ENCODE data around the gene KAT2A. TPM values are rescaled to one million over a fixed set of nuclear protein-coding genes. Genes with fewer than 3 reads are reported as not detected.

Gene KAT2A
- total RNA-seq, 1 experiment from 2014 or later: 43.5 TPM

DNA sequence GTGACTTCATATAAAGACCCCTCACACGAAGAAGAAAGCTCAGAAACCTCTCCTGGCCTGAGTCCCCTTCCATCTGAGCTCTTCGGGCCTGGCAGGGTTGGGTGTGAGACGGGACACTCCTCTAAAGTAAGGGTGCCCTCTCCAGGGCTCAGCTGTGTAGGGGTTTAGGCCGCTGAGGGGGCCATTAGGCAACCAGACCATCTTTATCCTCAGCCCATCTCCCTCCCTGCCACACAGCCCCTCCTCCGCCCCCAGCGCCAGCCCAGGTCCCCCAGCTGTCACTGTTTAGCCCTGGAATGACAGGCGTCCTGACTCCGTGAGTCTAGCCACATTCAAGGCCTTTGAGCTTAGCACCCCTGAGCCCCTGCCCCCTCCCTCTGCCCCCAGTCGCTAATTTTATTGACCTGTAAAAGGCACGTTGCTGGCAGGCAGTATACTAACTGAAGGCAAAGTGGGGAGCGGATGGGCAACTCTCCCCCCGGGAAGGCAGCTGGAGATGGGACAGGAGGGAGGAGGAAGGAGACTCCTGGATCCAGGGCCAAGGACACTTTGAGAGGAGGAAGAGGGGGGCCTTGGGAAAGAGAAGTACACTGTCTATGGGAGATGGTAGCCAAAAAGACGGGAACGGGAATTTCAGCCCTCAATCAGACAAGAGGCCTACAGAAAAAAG lies 22.3 kb downstream of the KAT2A start:
- Mint-ChIP-seq H3K27ac (no peak overlapping the region; a peak in 1 of 7 replicates), H3K36me3 (ENCODE audit: insufficient read depth in 1 of 3, low read depth in 3 of 3) (no peaks in the 10 kb centered on the region)

More for the DNA sequence above, 22.3 kb downstream of the KAT2A start:
- Histone ChIP-seq H4K20me1 (ENCODE audit: control insufficient read depth, insufficient read depth, insufficient read length) (no peaks in the 10 kb centered on the region), H3K23ac (ENCODE audit: insufficient read length, low read depth, low read length) (no peak overlapping the region), H3K9ac (ENCODE audit: extremely low read depth, insufficient read length, low read length) (no peak overlapping the region), H3K9me3 (ENCODE audit: control insufficient read depth, low read depth, low read length) (no peaks in the 10 kb centered on the region), H3K4ac (ENCODE audit: low read depth, low read length) (no peak overlapping the region), H3K4me1 (ENCODE audit: insufficient read depth, low read length) (no peaks in the 10 kb centered on the region), H4K8ac (replicated peaks; ENCODE audit: insufficient read length, low read depth, low read length) (no peak overlapping the region), H3K56ac (ENCODE audit: insufficient read length, low read depth, low read length) (no peak overlapping the region), H2BK20ac (ENCODE audit: low read depth, low read length, poor library complexity, severe bottlenecking) (no peak overlapping the region), H3K27me3 (ENCODE audit: insufficient read depth, low read length) (peaks cover 12% of the 10 kb centered on the region; the same call in 1 of the 2 replicates), H3K4me2 (ENCODE audit: insufficient read depth, insufficient read length, low read length) (peak overlapping the region; percentile 24), H2AFZ (ENCODE audit: low read length) (no peak overlapping the region), H3T11ph (ENCODE audit: low read length) (no peak overlapping the region), H3K79me2 (ENCODE audit: insufficient read depth, low read length) (no peaks in the 10 kb centered on the region), H2AK5ac (ENCODE audit: insufficient read length, low read length) (no peak overlapping the region), H2BK5ac (ENCODE audit: insufficient read length, low read length) (no peak overlapping the region), H3K23me2 (ENCODE audit: insufficient read length, low read depth, low read length, poor library complexity, severe bottlenecking) (peaks cover 9% of the 10 kb centered on the region), H4K91ac (ENCODE audit: insufficient read length, low read depth, low read length) (no peak overlapping the region), H3K79me1 (ENCODE audit: insufficient read depth, low read depth, low read length, poor library complexity, severe bottlenecking) (no peaks in the 10 kb centered on the region), H2BK120ac (ENCODE audit: low read depth, low read length, poor library complexity, severe bottlenecking) (no peak overlapping the region), H3K27ac (ENCODE audit: insufficient read length, low read depth, low read length) (no peak overlapping the region), H2BK15ac (ENCODE audit: low read depth, low read length) (no peak overlapping the region), H3K18ac (ENCODE audit: insufficient read length, low read depth, low read length) (no peak overlapping the region), H2BK12ac (ENCODE audit: insufficient read length, low read depth, low read length) (no peak overlapping the region), H4K5ac (ENCODE audit: insufficient read length, low read depth, low read length) (no peak overlapping the region), H3K14ac (ENCODE audit: insufficient read depth, low read length) (no peak overlapping the region)
- H3K27me3 Mint-ChIP-seq (ENCODE audit: low read depth): peaks cover 37% of the 10 kb centered on the region
- no CpG with 5 or more reads among the region's 14 CpGs for WGBS (ENCODE audit: extremely low coverage, insufficient read length, low lambda C conversion rate)
- DNase-seq: no peak
- TF ChIP-seq, protein P1, sequence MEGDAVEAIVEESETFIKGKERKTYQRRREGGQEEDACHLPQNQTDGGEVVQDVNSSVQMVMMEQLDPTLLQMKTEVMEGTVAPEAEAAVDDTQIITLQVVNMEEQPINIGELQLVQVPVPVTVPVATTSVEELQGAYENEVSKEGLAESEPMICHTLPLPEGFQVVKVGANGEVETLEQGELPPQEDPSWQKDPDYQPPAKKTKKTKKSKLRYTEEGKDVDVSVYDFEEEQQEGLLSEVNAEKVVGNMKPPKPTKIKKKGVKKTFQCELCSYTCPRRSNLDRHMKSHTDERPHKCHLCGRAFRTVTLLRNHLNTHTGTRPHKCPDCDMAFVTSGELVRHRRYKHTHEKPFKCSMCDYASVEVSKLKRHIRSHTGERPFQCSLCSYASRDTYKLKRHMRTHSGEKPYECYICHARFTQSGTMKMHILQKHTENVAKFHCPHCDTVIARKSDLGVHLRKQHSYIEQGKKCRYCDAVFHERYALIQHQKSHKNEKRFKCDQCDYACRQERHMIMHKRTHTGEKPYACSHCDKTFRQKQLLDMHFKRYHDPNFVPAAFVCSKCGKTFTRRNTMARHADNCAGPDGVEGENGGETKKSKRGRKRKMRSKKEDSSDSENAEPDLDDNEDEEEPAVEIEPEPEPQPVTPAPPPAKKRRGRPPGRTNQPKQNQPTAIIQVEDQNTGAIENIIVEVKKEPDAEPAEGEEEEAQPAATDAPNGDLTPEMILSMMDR (conservative IDR thresholded peaks at IDR 0.05): no peak
- peak overlapping the region in 1 of 2 experiments; percentile 53; a peak in 2 of 5 replicates for H3K4me3 Mint-ChIP-seq
- no peaks in the 10 kb centered on the region for H3K9me3 Mint-ChIP-seq
- H3K4me1 Mint-ChIP-seq: peaks cover 25 to 32% of the 10 kb centered on the region in 2 experiments
